Activated T-helper 1 cell treated with anti-CD3 and anti-CD28 coated beads, Interleukin-2, amount 50 U/mL, for 16 hours (primary cell): ENCODE measurements around the gene AHR.
"Not testable (repeated sequence)": the region's sequence is repeated elsewhere in the genome, so short reads cannot be mapped to it uniquely, and the experiment has no call there.

Experiments
- DNase-seq, 2 donors: peaks; one replicate each; pipeline ENCODE4 v3.0.0-alpha.2; 2020; ENCODE audit warnings: low read depth in 1 of 2, low spot score in 1 of 2

Gene AHR

DNA sequence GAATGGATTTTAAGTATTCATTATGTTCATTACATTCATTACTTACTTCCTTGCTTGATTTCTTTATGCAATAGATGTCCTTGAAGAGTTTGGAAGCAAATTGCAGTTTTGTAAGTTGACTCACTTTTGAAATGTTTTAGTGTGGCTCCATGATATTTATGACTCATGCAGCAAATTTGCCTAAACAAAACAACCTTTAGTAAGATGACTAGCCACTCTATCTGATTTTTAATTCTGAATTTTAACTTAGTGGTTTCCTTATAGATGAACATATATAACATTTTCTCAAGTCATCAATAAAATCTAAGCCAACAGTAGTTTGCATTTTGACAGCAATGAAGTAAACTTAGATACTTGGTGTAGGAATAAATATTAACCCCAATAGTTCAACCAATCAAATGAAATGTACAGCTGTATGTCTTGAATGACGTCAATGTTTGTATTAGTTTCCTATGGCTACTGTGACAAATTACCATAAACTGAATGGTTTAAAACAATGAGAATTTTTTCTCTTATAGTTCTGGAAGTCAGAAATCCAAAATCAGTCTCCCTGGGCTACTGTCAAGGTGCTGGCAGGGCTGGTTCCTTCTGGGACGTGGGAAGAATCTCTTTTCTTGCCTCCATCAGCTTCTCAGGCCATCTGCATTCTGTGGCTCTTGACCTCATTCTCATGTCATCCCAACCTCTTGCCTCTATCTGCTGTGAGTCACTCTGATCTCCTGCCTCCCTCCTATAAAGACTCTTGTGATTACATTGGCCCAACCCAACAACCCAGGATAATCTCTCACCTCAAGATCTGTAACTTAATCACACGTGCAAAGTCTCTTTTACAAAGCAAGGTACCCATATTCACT lies 73.4 kb downstream of the AHR start:
- no peak for DNase-seq

DNA sequence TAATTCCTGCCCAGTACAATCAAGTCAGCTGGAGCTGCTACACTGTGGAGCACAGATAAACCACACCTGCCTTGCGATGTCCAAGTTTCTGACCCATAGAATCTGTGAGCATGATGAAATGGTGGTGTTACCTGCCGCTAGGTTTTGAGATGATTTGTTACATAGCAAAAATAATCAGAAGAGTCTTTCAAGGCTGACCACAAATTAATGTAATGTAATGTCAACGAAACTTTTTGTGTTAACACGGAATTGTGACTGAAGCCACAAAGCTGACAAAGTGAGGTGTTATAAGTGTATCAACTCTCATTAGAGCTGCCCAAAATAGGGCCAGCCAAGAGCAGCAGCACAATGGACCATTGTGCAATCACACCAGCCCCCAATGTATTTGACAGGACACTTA lies 75.7 kb downstream of the AHR start:
- DNase-seq = no peak

DNA sequence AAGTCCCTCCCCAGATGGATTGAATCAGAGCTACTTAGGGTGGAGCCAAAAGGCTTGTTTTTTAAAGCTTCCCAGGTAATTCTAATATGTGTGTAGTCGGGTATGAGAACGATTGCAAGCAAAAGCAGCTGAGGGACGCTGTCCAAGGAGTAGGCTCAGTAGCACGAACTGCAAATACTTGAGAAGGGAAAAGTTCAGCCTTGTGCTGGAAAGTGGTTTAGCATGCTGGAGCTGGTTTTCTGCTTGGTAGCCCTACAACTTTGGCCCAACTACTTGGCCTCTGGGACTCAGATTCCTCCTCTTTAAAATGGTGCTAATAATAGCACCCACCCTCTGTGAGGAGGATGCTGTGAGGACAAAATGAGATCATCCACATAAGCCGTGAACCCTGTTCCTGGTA lies 76.2 kb downstream of the AHR start:
- DNase-seq = no peak

DNA sequence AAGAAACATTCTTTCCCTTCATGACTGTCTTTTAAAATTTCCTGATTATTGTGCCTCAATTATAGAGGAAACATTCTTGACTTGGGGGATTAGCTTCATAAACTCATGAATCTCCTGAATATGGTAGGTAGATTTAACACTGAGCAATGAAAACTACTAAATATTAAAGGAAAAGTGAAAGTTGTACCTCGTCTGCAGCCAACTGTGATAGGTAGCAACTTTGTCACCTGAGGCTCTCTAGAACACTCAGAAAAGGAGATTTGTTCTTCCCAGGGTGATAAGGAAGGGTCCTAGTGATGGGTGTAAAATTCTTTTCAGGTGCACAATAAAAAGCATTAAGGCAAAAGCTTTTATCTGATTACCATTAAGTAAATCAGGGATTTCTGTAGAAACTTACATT lies 78.1 kb downstream of the AHR start:
- DNase-seq = no peak

DNA sequence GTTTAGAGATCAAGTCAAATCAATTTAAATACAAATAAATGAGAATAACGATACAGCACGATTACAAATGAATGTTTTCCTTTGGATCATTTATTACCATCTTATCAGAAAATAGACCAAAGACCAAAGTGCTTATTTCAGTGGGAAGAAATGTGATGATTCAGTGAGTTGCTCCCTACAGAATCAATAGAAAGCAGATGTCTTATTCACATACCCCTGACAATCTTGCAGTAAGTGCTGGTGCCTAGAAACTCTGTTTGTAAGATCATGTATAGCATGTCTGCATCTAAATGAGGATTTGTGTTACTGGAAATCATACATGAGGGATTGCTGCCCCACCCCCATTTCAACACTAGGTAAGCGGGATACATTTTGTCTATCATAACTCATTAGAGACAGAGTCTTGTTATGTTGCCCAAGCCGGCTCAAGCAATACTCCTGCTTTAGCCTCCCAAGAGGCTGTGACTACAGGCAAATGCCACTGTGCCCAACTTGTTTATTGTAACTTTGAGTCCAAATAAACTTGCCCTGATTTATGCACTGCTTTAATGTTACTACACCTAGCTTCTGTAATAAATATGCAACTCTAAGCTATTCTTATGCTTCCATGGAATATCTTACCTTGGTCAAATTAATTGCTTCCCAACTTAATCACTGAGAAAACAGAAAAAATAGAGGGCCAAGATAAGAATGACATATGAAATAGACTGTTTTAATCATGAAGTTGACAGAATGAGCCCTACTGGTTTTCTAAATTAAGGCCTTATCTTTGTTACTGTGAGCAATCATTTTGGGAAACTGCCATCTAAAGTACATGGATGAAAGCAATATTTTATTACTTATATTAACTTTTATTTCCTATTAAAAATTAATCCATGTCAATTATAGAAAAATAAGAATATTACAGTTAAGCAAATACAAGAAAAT lies 82.5 kb downstream of the AHR start:
- no peak for DNase-seq

DNA sequence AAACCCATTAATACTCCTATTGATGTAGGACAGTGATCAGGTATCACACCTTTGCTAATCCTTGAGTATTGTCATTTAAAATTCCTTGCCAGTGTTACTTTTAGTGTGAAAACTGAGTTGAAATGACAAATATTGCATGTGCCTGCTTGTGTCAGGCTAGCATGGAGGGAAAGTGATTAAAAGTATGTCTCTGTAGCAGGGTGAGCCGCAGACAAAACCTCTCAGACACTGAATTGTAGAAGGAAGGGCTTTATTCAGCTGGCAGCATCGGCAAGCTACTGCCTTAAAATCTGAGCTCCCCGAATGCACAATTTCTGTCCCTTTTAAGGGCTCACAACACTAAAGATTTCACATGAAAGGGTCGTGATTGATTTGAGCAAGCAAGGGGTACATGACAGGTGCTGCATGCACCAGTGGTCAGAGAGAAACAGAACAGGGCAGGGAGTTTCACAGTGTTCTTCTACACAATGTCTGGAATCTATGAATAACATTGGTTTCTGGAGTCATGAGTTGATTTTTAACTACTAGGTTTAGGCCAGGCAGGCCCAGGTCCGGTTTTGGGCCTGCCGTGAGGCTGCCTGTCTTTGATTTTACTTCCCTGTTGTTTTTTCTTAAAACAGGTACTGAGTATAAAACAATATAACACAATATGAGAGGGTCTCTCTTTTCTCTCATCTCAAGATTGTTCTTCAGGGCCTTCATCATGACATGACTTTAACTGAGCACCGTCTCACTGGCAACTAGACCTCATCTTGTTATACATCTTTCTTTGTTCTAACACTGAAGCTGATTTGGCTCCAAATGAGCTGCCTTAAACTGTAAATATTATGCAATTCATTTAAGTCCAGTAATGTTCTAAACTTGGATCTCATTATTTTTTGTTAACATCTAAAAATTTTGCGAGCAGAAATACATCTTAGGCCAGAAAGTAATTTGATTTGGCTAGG lies 84.2 kb downstream of the AHR start:
- DNase-seq = not testable (repeated sequence)

DNA sequence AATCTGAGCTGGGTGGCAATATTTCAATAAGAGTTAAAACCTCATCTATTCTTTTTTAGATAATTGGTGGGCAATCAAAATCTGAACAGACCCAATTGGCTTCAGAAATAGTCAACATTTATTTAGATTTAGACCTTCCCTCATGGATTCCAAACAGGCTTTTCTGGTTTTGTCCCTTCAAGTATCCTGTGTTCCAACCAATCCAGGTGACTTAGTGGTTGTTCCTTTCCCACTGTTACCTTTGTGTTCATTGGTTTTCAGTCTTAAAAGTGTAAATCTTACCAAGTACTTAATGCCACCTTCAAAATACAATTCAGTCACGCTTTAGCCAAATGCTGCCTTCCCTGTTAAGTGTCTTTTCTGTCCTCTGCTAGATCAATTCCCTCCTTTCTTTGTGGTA lies 85.9 kb downstream of the AHR start:
- no peak for DNase-seq

DNA sequence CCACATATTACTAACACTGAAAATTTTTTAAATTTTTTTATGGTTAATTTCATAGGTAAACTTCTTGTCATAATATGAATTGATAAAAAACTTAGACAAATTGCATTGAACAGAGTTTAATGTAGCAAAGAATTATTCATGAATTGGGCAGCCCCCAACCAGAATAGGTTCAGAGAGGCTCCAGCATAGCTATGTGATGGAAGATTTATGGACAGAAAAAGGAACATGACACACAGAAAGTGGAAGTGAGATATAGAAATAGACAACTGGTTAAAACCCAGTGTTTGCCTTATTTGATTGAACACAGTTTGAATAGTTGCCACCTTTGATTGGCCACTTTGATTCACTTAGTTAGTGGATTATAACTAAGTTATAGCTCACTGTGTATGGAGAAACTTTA lies 87.2 kb downstream of the AHR start:
- DNase-seq = no peak

DNA sequence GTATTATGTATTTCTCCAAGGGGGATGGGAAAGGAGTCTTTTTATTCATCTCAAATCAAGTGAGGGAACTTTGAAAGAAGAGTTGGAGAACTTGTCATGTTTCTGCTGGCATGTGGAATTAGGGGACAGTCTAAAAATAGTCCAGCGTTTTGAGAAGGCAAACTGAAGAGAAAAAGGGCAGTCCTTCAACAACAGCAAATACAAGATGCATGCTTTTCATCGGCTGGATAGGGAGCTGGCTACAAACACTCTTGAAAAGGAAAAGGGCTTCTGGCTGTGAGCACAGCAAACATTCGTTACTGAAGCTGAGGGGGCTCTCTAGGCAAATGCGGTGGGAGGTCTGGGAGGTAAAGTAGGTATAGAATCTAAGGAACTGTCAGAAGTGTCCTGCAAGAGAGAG lies 91.9 kb downstream of the AHR start:
- DNase-seq = no peak

DNA sequence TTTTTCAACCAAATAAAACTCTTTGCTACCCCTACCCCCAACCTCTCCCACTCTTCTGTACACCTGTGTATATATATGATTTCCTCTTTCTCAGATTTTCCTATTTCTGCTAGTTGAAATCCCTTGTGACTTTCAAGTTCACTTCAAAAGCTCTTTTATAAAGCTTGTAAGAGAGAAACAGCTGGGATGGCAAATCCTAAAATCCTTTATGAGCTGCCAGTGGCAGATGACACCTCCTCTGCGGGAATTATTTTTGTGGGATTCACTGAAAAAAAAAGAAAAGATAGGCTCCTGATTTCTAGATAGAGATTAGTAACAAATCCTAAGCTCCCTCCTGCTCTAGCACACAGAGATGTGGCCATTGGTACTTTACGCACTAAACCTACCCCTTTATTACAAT lies 92.9 kb downstream of the AHR start:
- no peak for DNase-seq

DNA sequence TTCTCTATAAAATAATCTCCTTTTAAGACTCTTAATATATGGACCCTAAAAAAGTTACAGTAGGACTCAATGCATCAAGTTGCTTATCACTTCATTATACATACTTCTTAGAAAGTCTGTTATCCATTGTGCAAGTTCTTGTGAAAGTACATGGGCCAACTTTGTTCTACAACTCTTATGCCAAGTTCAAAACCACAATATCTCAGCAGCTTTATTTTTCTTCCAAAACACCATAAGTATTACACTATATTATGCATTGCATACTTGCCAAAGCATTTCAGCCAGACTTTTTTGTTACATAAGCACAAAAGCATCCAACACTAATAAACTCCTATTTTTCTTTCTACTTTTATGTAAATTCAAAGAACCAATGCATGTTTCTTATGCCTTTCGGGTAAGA lies 94.4 kb downstream of the AHR start:
- DNase-seq = no peak

DNA sequence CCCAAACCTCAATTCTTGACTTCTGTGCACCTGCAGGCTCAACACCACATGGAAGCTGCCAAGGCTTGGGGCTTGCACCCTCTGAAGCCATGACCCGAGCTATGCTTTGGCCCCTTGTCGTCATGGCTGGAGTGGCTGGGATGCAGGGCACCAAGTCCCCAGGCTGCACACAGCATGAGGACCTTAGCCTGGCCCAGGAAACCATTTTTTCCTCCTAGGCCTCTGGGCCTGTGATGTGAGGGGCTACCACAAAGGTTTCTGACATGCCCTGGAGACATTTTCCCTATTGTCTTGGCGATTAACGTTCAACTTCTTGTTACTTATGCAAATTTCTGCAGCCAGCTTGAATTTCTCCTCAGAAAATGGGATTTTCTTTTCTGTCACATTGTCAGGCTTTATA lies 96.1 kb downstream of the AHR start:
- not testable (repeated sequence) for DNase-seq
